Measurements from ENCODE around the gene RASGRP2.
A peak's percentile ranks its signal among the peaks of the same experiment; 100 is the strongest.

The RASGRP2 gene

GRCh38 chr11:64743591-64744543 is at the start of gene RASGRP2:
TSS of gene RASGRP2 (minus strand) at chr11:64744142. CDS start at chr11:64742866, 1,276 bp downstream.
- no peak for DNase-seq (ENCODE audit: low read depth, low spot score)
- in situ Hi-C loops (cut with HindIII; ENCODE audit: low sequenced_read_pairs), result no loop called here
- TF ChIP-seq CTCF (IDR thresholded peaks at IDR 0.05; ENCODE audit: low read depth, low read length), result peak; percentile 71
- H3K4me3 ChIP-seq (ENCODE audit: low read depth, low read length), result peak within 1 kb of the TSS; percentile 24

- in situ Hi-C loops (cut with HindIII; ENCODE audit: low sequenced_read_pairs), result no loop called here
- no peak overlapping the region for H3K4me3 ChIP-seq (ENCODE audit: low read depth, low read length)
- no peak for TF ChIP-seq CTCF (IDR thresholded peaks at IDR 0.05; ENCODE audit: low read depth, low read length)
- no peak for DNase-seq (ENCODE audit: low read depth, low spot score)
Measured at GRCh38 chr11:64792482-64792881, 48.5 kb upstream of the RASGRP2 start.

GRCh38 chr11:64791781-64792291 is 47.9 kb upstream of the RASGRP2 start:
- TF ChIP-seq CTCF (IDR thresholded peaks at IDR 0.05; ENCODE audit: low read depth, low read length), result no peak
- no peak for DNase-seq (ENCODE audit: low read depth, low spot score)
- no peak overlapping the region for H3K4me3 ChIP-seq (ENCODE audit: low read depth, low read length)
- in situ Hi-C loops (cut with HindIII; ENCODE audit: low sequenced_read_pairs), result no loop called here

GRCh38 chr11:64790205-64791095 is 46.5 kb upstream of the RASGRP2 start:
- no peak overlapping the region for H3K4me3 ChIP-seq (ENCODE audit: low read depth, low read length)
- in situ Hi-C loops (cut with HindIII; ENCODE audit: low sequenced_read_pairs), result no loop called here
- no peak for DNase-seq (ENCODE audit: low read depth, low spot score)
- no peak for TF ChIP-seq CTCF (IDR thresholded peaks at IDR 0.05; ENCODE audit: low read depth, low read length)

GRCh38 chr11:64789331-64790204 is 45.6 kb upstream of the RASGRP2 start:
- no peak for DNase-seq (ENCODE audit: low read depth, low spot score)
- no peak overlapping the region for H3K4me3 ChIP-seq (ENCODE audit: low read depth, low read length)
- TF ChIP-seq CTCF (IDR thresholded peaks at IDR 0.05; ENCODE audit: low read depth, low read length), result no peak
- in situ Hi-C loops (cut with HindIII; ENCODE audit: low sequenced_read_pairs), result no loop called here

All from astrocyte of the spinal cord (primary cell).